NK-92 (cell line): ENCODE data around the gene KLHL24.
"Not testable (repeated sequence)": the region's sequence is repeated elsewhere in the genome, so short reads cannot be mapped to it uniquely, and the experiment has no call there.

Experiments used
- DNase-seq: peaks from one replicate; lab custom pipeline; 2025; ENCODE audit not compliant: unreplicated experiment; lab: John Stamatoyannopoulos, UW

The KLHL24 gene

GRCh38 chr3:183635431-183636220, at the start of gene KLHL24:
Gene KLHL24, plus strand, starts transcription at chr3:183635623. Its CDS starts 14,734 bp downstream, at chr3:183650357.
- peak; percentile 12 for DNase-seq

- no peak for DNase-seq
These were observed 48.9 kb upstream of the KLHL24 start for GRCh38 chr3:183586477-183586876.

GRCh38 chr3:183587336-183587735, 48.1 kb upstream of the KLHL24 start:
- DNase-seq, result no peak

- DNase-seq, result no peak
These were observed 45.0 kb upstream of the KLHL24 start for GRCh38 chr3:183590442-183590841.

- no peak for DNase-seq
These were observed 43.4 kb upstream of the KLHL24 start for GRCh38 chr3:183591881-183592521.

GRCh38 chr3:183592821-183593220, 42.6 kb upstream of the KLHL24 start:
- no peak for DNase-seq

- DNase-seq, result no peak
These were observed 40.8 kb upstream of the KLHL24 start for GRCh38 chr3:183594636-183595035.

GRCh38 chr3:183597959-183598358, 37.5 kb upstream of the KLHL24 start:
- DNase-seq, result no peak

GRCh38 chr3:183611326-183611725, 24.1 kb upstream of the KLHL24 start:
- not testable (repeated sequence) for DNase-seq

GRCh38 chr3:183613366-183614285, 21.8 kb upstream of the KLHL24 start:
- DNase-seq, result no peak

GRCh38 chr3:183618542-183618941, 16.9 kb upstream of the KLHL24 start:
- no peak for DNase-seq

GRCh38 chr3:183619010-183619409, 16.4 kb upstream of the KLHL24 start:
- no peak for DNase-seq

GRCh38 chr3:183619624-183620251, 15.7 kb upstream of the KLHL24 start:
- DNase-seq, result no peak

GRCh38 chr3:183620252-183620628, 15.2 kb upstream of the KLHL24 start:
- no peak for DNase-seq

GRCh38 chr3:183622473-183622872, 12.9 kb upstream of the KLHL24 start:
- not testable (repeated sequence) for DNase-seq

- no peak for DNase-seq
These were observed 8.4 kb upstream of the KLHL24 start for GRCh38 chr3:183626877-183627594.

GRCh38 chr3:183629546-183630301, 5.7 kb upstream of the KLHL24 start:
- DNase-seq, result no peak

- DNase-seq, result no peak
These were observed 3.7 kb upstream of the KLHL24 start for GRCh38 chr3:183631715-183632114.

GRCh38 chr3:183632725-183633124, 2.7 kb upstream of the KLHL24 start:
- not testable (repeated sequence) for DNase-seq

- no peak for DNase-seq
These were observed 716 bp upstream of the KLHL24 start for GRCh38 chr3:183634707-183635106.
